HG03442 (cell line): ENCODE measurements around the gene HDAC10.

Experiments
- ATAC-seq: cut with Tn5 transposase; IDR thresholded peaks from one replicate; pipeline ENCODE4 v1.9.1; 2021; ENCODE audit warnings: mild to moderate bottlenecking, moderate library complexity; ENCODE audit not compliant: unreplicated experiment

Gene HDAC10

DNA sequence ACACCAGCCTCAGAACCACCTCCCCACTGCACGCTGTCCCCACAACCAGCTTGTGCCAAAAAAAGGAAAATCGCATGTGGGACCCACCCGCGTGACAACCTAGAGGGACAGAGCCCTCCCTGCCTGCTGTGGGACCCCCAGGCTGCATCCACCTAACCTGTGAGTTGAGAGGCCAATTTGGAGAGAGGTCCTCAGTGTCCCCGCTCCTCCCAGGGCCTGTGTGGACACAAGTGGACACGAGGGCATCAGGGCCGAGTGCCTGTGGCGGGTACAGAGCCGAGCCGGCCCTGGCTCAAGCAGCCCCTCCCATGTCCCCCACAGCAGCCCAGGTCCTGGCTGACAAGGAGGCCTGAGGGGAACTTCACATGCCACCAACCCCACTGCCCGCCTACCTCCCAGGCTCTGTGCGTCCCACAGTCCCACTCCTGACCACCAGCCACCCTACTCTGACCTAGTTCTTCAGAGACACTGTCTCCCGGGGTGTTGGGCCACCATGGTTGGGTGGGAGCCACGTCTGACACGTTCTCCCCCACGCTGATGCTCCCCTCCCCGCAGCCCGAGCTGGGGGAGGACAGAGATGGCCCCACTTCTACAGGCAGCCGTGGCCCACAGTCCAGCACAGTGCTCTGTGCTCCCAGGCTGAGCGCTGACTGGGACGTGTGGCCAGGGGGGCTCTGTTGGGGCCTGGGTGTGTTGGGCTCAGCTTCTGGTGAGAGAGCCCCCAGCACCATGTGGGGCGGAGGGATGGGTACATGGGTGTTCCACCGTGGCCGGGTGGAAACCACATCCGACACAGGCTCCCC, 31.1 kb downstream of the HDAC10 start:
- no peak for ATAC-seq

DNA sequence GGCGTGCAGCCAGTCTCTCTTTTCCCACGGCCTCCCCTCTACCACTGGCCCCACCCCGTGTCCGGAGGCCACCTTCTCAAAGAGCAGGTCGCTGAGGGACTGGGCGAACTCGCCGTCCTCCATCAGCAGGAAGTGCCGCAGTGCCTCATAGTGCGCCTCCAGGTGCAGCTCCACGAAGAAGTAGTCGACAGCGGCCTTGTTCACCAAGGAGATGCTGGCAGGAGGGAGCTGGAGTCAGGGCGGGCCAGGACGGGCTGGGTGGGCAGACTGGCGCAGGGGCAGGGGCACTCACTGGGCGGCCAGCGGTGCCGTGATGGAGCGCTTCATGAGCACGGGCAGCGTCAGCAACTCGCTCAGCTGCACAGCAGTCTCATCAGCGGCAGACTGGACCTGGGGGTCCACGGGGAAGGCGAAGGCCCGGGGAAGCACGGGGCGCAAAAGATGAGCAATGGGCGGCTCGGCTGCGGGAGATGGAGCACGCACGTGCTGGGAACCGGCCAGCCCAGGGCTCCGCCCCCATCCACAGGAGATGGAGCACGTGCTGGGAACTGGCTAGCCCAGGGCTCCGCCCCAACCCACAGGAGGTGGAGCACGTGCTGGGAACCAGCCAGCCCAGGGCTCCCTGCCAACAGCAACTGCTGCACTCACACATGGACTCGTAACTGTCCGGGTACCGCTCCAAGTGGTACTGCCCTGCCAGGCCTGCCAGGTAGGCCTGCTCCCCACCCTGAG, 31.9 kb downstream of the HDAC10 start:
- ATAC-seq, result no peak

DNA sequence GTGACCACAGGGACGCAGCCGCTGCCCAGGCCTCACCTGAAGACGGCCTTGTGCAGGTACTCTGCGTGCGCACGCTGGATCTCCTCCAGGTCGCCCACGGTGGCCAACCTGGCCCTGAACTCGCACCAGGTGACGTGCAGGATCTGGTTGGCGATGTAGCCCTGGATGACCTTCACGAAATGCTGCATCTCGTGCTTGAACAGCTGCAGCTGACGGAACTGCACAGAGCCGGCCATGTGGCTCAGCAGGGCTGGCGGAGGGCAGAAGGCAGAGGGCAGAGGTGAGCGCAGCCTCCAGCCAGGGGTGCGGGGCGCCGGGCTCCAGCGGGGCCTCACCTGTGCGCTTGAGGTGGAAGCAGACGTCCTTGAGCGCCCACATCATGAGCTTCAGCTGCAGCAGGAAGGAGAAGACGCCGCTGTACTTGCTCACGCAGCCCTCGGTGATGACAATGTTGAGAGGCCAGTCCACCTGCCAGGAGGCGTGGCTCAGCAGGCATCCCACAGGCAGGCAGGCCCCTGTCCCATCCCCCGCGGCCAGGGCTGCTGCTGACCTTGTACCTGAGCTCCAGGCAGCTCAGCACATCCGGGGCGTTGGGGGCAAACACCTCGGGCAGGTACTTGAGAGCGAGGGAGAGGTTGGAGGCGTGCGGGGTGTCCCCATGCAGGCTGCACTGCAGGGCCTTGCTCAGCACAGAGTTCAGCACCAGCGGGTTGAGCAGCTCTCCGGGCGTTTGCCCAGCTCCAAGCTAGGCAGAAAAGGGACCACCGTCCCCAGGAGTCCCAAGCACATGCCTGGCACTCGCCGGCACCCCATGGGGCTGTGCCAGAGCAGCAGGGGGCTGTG, 32.7 kb downstream of the HDAC10 start:
- no peak for ATAC-seq

DNA sequence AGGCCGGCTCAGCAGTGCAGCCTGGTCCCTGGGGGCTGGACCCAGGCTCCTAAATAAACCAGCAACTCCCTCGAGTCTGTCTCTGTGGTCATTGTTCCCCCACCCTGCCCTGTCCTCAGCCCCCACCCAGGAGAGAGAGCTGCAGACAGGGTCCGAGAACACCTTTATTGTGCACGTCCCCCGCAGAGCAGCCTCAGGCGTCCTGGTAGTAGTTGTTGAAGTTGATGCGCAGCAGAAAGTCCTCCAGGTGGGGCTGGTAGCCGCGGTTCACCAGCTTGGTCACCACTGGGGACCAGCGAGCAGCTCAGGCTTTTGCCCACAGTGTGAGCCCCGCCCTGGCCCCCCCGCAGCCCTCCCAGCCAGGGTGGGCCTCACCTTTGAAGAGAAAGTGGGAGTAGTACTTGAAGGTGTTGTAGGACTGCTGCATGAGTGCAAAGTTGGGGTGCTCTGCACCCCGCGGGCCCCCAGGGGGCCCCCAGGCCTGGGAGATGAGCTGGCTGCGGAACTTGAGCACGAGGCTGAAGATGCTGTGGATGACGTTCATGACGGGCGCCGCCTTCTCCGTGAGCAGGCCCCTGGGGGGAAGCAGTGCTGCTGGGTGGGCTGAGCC, 33.4 kb downstream of the HDAC10 start:
- ATAC-seq, result no peak

DNA sequence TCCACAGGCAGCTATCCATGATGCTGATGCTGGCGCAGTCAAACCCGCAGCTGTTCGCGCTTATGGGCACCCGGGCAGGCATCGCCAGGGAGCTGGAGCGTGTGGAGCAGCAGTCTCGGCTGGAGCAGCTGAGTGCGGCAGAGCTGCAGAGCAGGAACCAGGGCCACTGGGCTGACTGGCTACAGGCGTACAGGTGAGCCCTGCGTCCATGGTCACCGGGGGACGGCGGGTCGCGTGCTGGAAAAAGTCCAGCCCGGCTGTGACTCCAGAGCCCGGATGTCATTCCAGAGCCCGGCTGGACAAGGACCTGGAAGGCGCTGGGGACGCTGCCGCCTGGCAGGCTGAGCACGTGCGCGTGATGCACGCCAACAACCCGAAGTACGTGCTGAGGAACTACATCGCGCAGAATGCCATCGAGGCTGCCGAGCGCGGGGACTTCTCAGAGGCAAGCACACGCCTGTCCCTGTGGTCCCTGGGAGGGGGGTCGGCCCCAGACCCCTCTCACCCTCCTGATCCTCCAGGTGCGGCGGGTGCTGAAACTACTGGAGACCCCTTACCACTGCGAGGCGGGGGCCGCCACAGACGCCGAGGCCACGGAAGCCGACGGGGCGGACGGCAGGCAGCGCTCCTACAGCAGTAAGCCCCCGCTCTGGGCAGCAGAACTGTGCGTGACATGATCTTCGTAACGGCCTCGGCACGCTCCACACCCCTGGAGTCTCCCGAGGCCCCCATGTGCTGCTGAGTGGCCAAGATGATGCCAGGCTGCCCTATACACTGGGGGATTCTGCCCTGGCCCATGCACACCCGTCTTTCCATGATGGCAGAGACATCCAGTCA, 34.2 kb downstream of the HDAC10 start:
- no peak for ATAC-seq

DNA sequence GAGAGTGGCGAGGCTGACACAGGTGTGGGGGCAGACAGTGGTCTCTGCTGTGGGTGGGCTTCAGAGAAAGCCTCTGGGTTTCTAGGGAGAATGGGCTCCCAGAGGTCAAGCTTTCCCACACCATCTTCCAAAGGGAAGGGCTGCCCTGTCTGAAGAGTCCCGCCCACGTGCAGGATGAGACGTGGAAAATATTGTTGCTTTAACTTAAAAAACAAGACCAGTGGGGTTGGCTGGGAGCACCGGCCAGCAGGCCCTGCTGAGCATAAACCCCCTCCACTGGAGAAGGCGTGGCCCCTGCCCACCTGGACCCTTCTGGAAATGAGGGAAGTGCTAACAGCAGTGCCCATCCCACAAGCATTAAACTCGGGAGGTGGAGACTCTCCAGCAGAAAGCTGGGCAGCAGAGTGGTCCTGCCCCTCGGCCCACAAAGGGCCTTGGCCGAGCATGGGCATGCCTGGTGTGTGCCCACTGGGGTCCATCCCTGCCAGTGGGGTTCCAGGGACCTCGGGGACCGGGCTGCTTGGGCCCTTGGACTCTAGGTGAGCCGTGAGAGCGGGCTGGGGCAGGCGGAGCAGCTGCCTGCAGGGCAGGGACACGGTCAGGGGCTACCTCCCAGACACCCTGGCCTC, 34.9 kb downstream of the HDAC10 start:
- ATAC-seq, result no peak

DNA sequence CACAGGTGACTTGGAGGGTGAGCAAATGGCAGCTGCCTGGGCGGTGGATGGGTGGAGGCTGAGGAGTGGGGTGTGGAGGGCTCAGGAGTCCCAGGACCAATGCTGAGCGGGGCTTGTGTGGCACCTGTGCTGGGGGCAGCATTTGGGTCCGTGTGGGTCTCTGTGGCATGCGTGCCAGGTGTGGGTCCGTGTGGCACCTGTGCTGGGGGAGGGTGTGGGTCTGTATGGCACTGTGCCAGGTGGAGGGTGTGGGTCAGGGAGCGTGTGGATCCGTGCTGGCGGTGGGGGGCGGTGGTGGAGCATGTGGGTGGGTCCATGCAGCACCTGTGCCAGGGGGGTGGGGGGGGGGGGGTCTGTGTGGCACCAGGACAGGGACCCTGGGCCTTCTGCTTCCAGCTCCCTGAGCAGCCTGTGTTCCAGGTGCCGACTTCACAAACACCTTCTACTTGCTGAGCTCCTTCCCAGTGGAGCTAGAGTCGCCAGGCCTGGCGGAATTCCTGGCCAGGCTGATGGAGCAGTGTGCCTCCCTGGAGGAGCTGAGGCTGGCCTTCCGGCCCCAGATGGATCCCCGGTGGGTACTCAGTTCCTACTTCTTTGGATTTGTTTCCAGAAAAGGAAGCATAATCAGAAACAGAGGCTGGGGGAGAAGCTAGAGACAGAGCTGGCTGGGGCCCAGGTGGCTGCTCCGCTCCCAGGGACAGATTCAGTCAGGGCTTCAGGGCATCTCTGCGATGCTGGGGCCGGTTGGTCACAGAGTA, 35.6 kb downstream of the HDAC10 start:
- ATAC-seq, result no peak

DNA sequence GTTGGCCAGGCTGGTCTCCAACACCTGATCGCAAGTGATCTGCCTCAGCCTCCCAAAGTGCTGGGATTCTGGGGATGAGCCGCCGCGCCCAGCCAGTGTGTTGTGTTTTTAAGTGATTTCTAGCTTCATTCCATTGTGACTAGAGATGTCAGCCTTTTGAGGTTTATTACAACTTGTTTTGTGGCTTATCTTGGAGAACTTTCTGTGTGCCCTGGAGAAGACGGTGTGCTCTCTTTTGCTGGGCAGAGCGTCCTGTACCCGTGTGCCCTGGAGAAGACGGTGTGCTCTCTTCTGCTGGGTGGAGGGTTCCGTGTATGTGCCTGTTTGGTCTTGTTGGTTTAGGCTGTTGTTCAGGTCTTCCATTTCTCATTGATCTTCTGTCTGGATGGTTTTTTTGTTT, 37.8 kb downstream of the HDAC10 start:
- ATAC-seq, result no peak

DNA sequence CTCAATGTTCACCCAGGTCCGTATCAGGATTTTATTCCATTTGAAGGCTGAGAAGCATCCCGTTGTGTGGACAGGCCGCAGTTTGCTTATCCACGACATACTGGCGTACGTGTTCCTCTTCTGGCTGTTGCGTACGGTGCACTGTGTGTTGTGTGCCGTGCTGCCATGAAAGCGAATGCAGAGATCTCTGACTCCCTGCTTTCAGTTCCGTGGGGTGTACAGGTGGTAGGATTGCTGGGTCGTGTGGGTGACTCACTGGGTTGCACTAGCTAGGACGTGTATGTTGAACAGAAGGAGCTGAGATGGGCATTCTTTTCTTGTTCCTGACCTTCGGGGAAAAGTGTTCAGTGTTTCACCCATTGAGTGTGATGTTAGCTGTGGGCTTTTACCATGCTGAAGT, 39.9 kb downstream of the HDAC10 start:
- ATAC-seq, result no peak

DNA sequence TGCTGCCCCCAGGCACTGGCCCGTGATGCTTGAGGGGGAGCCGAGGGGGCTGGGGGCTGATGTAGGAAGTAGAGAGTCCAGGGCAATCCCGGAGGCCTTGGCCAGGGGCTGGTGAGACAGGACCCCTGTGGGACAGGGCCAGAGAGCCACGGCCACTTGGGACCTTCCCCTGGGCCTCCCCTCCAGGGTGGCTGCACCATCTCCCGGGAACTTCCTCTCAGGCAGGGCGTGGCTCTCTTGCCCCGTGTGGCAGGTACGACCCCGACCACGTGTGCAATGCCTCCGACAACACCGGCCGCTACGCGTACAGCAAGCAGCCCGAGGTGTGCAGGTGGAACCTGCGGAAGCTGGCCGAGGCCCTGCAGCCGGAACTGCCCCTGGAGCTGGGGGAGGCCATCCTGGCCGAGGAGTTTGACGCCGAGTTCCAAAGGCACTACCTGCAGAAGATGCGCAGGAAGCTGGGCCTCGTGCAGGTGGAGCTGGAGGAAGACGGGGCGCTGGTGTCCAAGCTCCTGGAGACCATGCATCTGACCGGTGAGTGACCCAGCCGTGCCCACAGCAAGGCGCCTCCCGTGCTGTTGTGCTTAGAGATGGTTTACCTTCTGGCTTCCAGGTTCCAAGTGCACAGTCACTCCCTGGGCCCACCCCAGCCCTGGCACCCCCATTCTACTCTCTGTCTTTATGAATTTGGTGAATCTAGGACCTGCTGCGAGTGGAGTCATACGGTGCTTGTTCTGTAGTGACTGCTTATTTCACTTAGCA, 40.5 kb downstream of the HDAC10 start:
- no peak for ATAC-seq

DNA sequence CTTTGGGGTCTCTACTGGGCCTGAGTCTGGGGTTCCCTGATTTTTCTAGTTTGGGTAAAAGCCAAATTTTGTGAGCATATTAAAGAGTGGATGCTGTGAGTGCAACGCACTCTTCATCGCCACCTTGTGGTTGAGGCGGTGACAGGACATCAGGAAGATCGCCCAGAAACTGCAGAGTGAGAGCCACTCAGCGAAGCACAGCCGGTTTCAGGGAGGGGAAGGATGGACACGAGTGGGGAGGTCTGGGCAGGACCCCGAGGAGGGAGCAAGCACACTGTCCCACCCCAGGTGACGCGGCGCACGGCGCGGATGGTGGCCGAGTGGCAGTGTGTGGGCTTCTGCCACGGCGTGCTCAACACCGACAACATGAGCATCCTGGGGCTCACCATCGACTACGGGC, 41.2 kb downstream of the HDAC10 start:
- ATAC-seq, result no peak

DNA sequence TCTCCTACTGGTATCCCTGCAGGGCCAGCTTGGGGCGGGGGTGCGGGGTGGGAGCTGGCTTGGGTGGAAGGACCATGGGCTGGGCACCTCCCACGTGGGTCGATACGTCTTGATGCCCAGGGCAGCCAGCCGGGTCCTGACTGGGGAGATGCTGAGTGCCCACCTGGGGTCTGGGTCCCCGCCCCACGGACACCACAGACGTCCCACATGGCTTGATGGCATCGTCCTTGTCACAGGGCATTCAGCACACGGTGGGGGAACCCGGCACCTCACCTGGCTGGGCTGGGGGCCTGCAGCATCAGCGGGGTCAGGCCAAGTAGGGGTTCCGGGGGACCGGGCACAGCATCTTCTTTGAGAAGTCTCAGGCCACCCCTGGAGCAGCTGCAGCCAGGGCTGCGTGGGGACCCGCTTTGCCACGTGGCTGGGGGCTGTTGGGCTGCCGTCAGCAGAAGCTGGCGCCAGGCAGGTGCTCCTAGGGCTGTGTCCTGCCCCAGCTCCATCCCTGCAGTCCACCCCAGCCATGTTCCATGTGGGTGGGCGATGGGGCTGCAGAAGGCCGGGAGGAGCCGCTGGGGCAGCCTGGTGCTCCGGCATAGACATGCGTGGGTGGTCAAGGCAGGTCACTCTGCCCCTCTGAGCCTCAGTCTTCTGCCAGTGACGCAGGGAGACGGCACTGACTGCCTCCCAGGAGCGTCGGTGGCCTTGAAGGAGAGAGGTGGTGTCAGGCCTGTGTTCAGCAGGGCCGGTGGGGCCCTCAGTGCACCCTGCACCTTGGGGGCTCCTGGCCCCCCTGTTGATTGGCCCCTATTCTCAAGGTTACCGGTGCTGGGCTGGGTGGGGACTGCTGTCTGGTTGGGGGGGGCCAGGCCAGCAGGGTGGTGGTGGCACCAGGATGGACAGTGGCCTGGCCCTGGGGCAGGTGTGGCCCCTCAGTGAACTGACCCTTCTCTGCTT, 41.8 kb downstream of the HDAC10 start:
- no peak for ATAC-seq

DNA sequence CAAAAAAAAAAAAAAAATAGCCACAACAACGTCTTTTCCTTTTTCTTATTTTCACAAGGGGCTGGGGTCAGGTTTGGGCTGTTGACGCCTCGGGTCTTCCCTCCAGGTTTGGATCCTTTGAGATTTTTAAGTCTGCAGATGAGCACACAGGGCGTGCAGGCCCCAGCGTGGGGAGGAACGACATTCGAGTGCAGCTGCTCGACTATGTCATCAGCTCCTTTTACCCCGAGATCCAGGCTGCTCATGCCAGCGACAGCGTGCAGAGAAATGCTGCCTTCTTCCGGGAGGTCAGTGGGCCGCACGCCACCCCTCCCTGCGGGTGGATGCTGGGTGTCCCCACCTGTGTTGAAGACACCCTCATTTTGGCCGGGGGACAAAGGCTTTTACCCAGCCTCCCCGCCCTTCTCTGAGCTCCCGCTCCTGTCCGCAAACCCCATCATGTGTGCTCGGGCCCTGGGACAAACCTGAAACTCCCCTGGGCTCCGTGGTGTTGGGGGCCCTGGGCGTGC, 42.6 kb downstream of the HDAC10 start:
- ATAC-seq, result no peak

DNA sequence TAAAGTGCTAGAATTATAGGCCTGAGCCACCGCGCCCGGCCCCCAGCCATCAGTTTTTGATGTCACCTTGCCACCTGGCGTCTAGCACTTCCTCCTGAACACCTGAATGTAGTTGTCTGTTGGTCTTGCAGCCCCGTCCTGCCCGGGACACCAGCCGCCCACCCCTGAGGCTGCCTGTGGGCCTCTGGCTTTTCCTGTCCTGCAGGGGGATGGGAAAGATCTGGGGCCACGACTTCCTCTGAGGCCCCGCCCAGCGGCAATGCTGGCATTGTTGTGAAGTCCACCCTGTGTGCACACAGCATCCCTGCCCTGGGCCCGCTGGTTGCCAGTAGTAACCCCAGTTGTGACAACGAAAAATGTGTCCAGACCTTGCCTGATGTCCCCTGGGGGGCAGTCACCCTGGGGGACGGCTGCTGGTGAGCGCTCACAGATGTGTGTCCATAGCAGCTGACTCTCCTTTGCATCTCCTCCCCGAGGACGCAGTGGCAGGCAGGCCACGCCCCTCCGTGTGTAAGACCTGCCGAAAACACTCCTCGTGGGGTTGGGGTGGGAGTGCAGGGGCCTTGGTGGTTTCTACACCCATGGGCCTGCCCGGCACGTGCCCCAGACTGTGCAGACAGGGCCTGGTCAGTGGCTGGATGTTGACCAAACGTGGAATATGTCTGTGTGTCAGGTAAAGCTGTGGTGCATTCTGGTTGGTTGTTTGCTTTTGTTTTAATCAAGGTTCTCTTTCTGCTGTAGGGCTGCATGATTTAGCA, 43.5 kb downstream of the HDAC10 start:
- ATAC-seq, result no peak

DNA sequence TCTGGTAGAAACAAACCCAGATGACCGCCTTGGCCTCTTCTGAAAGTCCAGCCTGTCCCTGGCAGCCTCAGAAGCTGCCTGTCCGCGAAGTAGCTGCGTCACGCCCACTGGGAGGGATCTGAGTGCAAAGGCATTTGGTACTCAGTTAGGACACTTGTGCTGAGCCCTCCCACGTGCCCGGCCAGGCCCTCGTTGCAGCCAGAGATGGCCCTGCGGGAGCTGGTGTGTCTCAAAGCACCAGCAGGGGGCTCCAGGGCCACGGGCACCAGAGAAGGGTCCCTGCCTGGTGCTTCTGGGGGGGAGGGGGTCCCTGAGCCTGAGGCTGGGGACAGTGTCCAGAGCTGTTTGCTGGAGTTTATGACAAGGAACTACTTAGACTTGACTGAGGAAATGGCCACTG, 44.5 kb downstream of the HDAC10 start:
- ATAC-seq, result no peak
